Stimulated activated CD4-positive, alpha-beta T cell treated with anti-CD3 and anti-CD28 coated beads, Interleukin-1b, Interleukin-23, amount 100 ng/mL, for 48 hours (primary cell): ENCODE measurements around the gene STARD13.
"Not testable (repeated sequence)": the region's sequence is repeated elsewhere in the genome, so short reads cannot be mapped to it uniquely, and the experiment has no call there.

Experiments
- DNase-seq: peaks from one replicate; pipeline ENCODE4 v3.0.0-alpha.2; 2020

The STARD13 gene

DNA sequence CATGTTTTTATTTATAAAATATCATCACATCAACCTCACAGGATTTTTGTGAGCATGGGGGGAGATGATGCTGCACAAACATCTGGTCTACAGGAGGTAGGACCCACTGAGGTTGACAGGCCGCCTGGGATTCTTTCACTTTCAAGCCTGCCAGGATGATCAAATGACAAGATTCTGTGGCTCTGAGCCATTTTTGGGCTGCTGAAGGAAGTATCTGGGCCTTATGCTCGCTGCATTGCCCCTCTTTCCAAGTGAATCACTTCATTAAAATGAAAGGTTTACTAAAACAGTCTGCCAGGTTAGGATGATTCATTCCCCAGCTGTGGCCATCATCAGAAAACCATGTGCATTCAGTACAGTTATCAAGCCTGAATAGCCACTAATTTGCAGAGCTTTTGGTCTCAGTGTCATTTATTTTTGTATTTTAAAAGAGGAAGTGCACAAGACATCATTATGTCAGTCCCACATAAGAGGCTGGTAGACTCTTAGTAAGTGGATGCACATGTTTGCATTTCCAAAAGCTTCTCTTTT lies 34.4 kb downstream of the STARD13 start:
- no peak for DNase-seq

DNA sequence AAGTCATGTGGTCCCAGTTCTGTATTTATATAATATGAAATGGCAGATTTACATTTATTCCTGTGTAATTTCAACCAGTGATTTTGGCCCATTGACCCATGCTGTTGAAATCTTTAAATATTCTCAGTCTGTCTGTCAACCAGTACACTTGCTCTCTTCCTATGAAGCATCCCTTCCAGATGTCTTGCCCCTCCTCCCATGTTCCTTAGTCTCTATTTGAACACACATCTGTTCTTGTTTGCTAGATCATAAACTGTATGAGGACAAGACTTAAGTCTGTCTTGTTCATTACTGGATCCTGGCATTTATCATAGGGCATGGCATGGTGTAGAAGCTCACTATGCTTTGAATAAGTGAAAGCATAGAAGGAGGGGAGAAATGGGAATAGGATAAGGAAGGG lies 34.9 kb downstream of the STARD13 start:
- DNase-seq, result no peak

GRCh38 chr13:33249894-33250293 lies 35.7 kb downstream of the STARD13 start:
- no peak for DNase-seq

- DNase-seq, result no peak
Measured at GRCh38 chr13:33249066-33249465, 36.5 kb downstream of the STARD13 start.

GRCh38 chr13:33245505-33246158 lies 39.9 kb downstream of the STARD13 start:
- no peak for DNase-seq

DNA sequence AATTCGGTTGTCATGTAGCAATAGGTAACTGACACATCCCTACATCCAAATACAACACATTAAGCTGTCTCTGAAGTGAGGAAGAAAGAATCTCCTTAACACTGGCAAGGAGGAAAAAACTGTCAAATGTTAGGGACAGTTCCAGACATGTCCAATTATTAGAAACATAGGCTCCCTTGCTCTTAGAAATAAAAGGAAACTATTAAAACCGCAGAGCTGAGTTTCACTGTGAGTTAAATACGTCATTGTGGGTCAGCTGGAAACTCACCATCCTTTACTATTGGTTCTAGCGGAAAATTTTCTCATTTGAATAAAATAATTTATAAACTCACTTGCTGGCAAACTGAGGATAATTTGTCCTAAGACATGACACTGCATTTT lies 40.7 kb downstream of the STARD13 start:
- no peak for DNase-seq

GRCh38 chr13:33244210-33244906 lies 41.2 kb downstream of the STARD13 start:
- no peak for DNase-seq

- DNase-seq, result no peak
Measured at GRCh38 chr13:33242984-33243617, 42.5 kb downstream of the STARD13 start.

DNA sequence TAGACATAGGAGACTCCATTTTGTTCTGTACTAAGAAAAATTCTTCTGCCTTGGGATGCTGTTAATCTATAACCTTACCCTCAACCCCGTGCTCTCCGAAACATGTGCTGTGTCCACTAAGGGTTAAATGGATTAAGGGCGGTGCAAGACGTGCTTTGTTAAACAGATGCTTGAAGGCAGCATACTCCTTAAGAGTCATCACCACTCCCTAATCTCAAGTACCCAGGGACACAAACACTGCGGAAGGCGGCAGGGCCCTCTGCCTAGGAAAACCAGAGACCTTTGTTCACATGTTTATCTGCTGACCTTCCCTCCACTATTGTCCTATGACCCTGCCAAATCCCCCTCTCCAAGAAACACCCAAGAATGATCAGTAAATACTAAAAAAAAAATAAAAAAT lies 43.2 kb downstream of the STARD13 start:
- DNase-seq, result not testable (repeated sequence)

GRCh38 chr13:33236021-33236420 lies 49.5 kb downstream of the STARD13 start:
- no peak for DNase-seq

GRCh38 chr13:33235564-33235963 lies 50.0 kb downstream of the STARD13 start:
- no peak for DNase-seq

- no peak for DNase-seq
Measured at GRCh38 chr13:33235078-33235477, 50.5 kb downstream of the STARD13 start.

GRCh38 chr13:33233547-33233946 lies 52.0 kb downstream of the STARD13 start:
- no peak for DNase-seq

- no peak for DNase-seq
Measured at GRCh38 chr13:33232883-33233282, 52.7 kb downstream of the STARD13 start.

DNA sequence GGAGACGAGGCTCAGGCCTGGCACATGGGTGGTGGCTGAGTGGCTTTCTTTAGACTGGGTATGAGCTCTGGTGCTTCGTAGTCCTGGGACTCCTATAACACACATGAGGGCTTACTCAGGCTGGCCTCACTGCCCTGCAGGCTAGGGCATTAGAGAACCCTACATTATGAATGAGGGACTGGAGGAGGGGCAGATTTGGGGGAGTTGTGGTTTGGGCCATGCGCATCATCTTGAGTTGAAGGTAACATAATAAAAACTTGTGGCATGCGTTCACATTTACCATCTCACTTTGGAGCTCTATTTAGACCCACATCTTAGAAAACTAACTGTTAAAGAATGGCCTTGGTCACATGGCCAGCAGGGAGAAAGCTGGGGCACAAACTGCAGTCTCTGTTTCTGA lies 54.2 kb downstream of the STARD13 start:
- DNase-seq, result no peak

DNA sequence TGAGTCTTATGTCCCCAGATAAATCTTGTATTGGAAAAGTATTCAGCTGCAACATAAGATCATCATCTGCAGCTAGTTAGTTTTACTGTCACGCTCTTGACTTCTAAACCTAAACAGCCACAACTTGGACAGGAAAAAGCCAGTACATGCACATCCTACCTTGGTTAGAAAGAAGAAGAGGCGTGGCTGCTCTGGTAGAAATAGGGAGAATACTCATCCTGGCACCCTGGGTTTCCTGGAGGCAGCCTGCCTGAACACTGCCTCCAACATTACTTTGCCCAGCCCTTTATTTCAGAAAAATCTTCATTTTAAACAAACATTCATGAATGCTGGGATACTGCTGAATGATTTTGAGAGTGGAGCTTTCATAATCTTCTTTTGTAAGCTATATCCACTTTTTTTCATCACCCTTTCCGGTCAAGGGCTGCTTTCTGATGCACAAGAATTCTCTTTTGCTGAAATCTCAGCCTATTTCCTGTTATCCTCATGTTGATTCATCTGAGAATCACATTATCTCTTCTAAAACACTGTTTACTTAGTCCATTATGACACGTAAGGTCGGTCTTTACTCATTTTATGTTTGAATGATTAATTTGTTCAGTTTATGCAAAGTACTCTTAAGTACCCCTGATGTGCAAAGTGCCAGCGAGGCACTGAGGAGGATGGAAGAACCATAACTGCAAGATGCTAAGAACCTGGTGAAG lies 55.2 kb downstream of the STARD13 start:
- DNase-seq, result no peak

- DNase-seq, result no peak
Measured at GRCh38 chr13:33229446-33230177, 55.9 kb downstream of the STARD13 start.

GRCh38 chr13:33228648-33229445 lies 56.7 kb downstream of the STARD13 start:
- DNase-seq, result no peak

DNA sequence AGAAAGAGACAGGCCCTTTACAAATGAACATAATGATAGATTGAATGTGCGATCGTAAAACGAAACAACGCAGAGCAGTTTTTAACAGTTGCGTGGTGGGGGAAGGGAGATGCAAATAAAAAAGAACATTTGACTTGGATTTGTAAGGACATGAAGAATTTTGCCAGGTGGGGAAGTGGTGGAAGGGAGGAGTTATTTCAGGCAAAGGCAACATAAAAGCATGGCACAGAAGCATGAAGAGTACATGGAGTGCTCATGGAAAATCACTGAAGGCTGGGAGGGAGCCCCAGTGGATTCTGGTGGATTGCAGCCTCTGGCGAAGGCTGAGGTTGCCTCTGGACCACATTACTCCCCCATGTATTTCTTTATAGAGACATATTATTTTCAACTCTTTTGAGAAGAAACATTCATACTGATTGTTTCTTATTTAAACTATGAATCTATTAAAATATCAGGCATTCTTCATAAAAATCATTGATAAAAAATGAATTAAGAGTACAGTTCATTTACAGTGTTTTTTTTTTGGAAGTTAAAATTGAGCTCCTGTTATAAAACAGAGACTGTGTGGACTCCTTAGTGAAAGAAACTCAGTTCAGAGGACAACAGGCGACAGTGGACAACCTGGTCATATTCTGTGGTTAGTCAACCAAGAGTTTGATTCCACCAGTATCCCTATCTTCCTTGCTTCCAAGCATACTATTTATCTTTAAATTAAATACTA lies 57.5 kb downstream of the STARD13 start:
- no peak for DNase-seq

- no peak for DNase-seq
Measured at GRCh38 chr13:33224686-33225085, 60.9 kb downstream of the STARD13 start.

- no peak for DNase-seq
Measured at GRCh38 chr13:33224191-33224590, 61.4 kb downstream of the STARD13 start.
